C4-2B (cell line): ENCODE data around the gene FOXN4.

Source experiments
- H3K27ac ChIP-seq: fragments of 450-650 bp; 2 replicates; pipeline ENCODE4 v1.5.1; 2017
- CTCF ChIP-seq: fragments of 450-650 bp; conservative IDR thresholded peaks from 2 replicates; pipeline ENCODE4 v1.5.1; 2017; ENCODE audit warnings: mild to moderate bottlenecking
- ZFX ChIP-seq: fragments of 450-650 bp; IDR thresholded peaks from 2 replicates; pipeline ENCODE4 v1.6.1; 2017

FOXN4 gene

DNA sequence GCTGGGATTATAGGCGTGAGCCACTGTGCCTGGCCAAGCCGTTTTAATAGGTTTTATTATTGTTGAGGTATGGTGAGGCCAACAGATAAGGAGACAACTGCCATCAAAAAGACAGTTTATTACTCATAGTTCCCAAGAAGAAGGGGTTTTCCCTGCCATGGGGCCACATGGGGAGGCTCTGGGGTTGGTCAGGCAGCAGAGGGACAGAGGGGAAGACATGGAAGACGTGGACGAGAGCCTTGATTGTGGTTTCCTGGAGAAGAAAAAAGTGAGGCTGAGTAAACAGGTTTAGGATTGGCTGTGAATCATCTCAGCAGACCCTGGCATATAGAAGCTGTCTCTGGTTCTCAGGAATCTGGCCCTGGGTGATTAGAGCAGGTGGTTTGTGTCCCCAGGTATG, 69.9 kb downstream of the FOXN4 start:
- TF ChIP-seq ZFX (no peak), CTCF (no peak)
- H3K27ac ChIP-seq = no peak overlapping the region

DNA sequence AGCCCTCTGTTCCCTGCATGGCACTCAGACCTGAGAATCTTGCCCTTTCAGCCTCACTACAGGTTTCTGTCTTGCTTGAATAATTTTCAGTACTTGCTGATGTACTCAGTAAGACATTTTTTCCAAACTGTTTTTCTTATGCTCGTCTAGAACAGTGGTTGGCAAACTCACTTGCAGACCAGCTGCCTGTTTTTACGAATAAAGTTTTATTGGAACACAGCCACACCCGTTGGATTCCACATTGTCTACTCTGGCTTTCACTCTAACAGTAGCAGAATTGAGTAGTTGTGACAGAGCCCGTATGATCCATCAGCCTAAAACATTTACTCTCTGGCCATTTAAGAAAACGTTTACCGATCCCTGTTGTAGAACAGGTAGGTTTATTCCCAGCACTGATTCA, 72.8 kb downstream of the FOXN4 start:
- TF ChIP-seq ZFX (no peak), CTCF (no peak)
- H3K27ac ChIP-seq = no peak overlapping the region

GRCh38 chr12:109234012-109234411, 75.1 kb downstream of the FOXN4 start:
- H3K27ac ChIP-seq = no peak overlapping the region
- no peak for TF ChIP-seq CTCF
- TF ChIP-seq ZFX = no peak

GRCh38 chr12:109232731-109233130, 76.4 kb downstream of the FOXN4 start:
- H3K27ac ChIP-seq = no peak overlapping the region
- TF ChIP-seq CTCF (no peak), ZFX (no peak)

DNA sequence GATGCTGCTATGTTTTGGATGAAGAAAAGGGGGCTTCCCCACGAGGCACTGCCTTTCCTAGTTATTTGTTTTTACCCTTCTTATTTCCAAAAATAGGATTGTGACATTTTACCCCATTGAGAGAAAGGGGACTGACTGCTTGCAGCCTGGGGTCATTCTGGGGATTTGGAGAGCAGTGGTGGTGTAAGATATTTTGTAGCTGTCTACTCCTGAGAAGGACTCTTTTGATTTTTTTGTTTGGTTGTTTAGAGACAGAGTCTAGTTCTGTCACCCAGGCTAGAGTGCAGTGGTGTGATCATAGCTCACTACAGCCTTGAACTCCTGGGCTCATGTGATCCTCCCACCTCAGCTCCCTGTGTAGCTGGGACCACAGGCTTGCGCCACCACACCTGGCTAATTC, 78.9 kb downstream of the FOXN4 start:
- TF ChIP-seq CTCF (no peak), ZFX (no peak)
- H3K27ac ChIP-seq = no peak overlapping the region

DNA sequence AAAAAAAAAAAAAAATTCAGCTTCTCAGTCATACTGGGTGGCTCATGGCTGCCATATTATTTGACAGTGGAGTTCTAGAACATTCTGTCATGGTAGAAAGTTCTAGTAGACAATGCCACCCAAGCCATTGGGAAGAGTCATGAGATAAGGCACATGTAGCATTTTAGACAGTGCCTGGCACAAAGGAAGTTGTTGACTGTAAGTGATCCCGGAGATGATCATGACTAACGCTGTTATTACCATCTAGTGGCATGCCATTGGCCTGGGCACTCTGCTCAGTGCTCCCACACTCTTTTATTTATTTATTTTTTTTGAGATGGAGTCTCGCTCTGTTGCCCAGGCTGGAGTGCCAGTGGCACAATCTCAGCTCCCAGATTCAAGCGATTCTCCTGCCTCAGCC, 80.4 kb downstream of the FOXN4 start:
- H3K27ac ChIP-seq = no peak overlapping the region
- no peak for TF ChIP-seq ZFX
- TF ChIP-seq CTCF = no peak
